PC-9 (cell line): ENCODE results near the gene TMEM119. TPM values are rescaled to one million over a fixed set of nuclear protein-coding genes. Genes with fewer than 3 reads are reported as not detected.

Experiments
- BruUV-seq: library from RNA; stranded (reverse); fragments of 400-500 nt; replicated peaks from 2 replicates; lab custom pipeline; 2021; lab: Mats Ljungman, UMichigan
- CTCF ChIA-PET: fragments of 300-600 bp; sonication (Branson Sonifier 250); formaldehyde crosslinking; loops from one replicate; lab custom pipeline; 2022; ENCODE audit warnings: antibody characterized with exemption; lab: Charles Lee
- POLR2A ChIA-PET: fragments of 300-600 bp; sonication (Branson Sonifier 250); formaldehyde crosslinking; loops from one replicate; lab custom pipeline; 2022; ENCODE audit warnings: antibody characterized with exemption; ENCODE audit not compliant: unreplicated experiment; lab: Charles Lee
- DNase-seq, 2 experiments: peaks; one replicate each; pipeline versions ENCODE4 v3.0.0 to v3.0.0-alpha.2; 2015 to 2022; ENCODE audit warnings: mixed read lengths in 1 of 2
- H2AFZ ChIP-seq: fragments of 200-600 bp; sonication (generic); 2 replicates; pipeline ENCODE4 v1.8.1; 2017; ENCODE audit warnings: antibody characterized with exemption
- H3F3A ChIP-seq: fragments of 200-600 bp; sonication (generic); 2 replicates; pipeline ENCODE4 v1.8.1; 2017; ENCODE audit warnings: antibody characterized with exemption, mild to moderate bottlenecking, low read depth; ENCODE audit not compliant: insufficient read depth
- H3K27ac ChIP-seq: fragments of 200-600 bp; sonication (generic); 2 replicates; pipeline ENCODE4 v1.6.1; 2016; ENCODE audit warnings: mixed run types
- H3K27me3 ChIP-seq: fragments of 200-600 bp; sonication (generic); 2 replicates; pipeline ENCODE4 v1.6.1; 2016; ENCODE audit warnings: low read depth, mixed run types; ENCODE audit not compliant: insufficient read depth
- H3K36me3 ChIP-seq: fragments of 200-600 bp; sonication (generic); 2 replicates; pipeline ENCODE4 v1.6.1; 2016; ENCODE audit warnings: low read depth, mixed run types
- H3K4me1 ChIP-seq: fragments of 200-600 bp; sonication (generic); replicated peaks from 2 replicates; pipeline ENCODE4 v1.6.1; 2016; ENCODE audit warnings: mixed run types; ENCODE audit not compliant: insufficient read depth
- H3K4me2 ChIP-seq: fragments of 200-600 bp; sonication (generic); 2 replicates; pipeline ENCODE4 v1.6.1; 2017; ENCODE audit warnings: mixed run types
- H3K4me3 ChIP-seq: fragments of 200-600 bp; sonication (generic); 2 replicates; pipeline ENCODE4 v1.6.1; 2016; ENCODE audit warnings: mixed run types
- H3K79me2 ChIP-seq: fragments of 200-600 bp; sonication (generic); 2 replicates; pipeline ENCODE4 v1.6.1; 2017; ENCODE audit warnings: low read depth, mixed run types
- H3K9me2 ChIP-seq: fragments of 200-600 bp; sonication (generic); 2 replicates; pipeline ENCODE4 v1.8.1; 2017; ENCODE audit warnings: mild to moderate bottlenecking; ENCODE audit not compliant: insufficient read depth
- H3K9me3 ChIP-seq: fragments of 200-600 bp; sonication (generic); 2 replicates; pipeline ENCODE4 v1.8.1; 2016; ENCODE audit warnings: low read depth; ENCODE audit not compliant: insufficient read depth
- H4K20me1 ChIP-seq: fragments of 200-600 bp; sonication (generic); 2 replicates; pipeline ENCODE4 v1.8.1; 2017; ENCODE audit not compliant: insufficient read depth
- CTCF ChIP-seq: fragments of 200-600 bp; sonication (generic); conservative IDR thresholded peaks from 2 replicates; pipeline ENCODE4 v1.6.1; 2017; ENCODE audit warnings: mixed run types, antibody characterized with exemption, mild to moderate bottlenecking, moderate library complexity
- EZH2 ChIP-seq: fragments of 200-600 bp; sonication (generic); IDR thresholded peaks from 2 replicates; pipeline ENCODE4 v1.8.0; 2017; ENCODE audit warnings: antibody characterized with exemption, low read depth
- intact Hi-C: fragments of 100-400 bp; cut with micrococcal nuclease; formaldehyde crosslinking; loops from one replicate; pipeline ENCODE4 v1.10.0; 2022; ENCODE audit not compliant: unreplicated experiment
- total RNA-seq: library from RNA; stranded (reverse); gene quantifications from 2 replicates; pipeline ENCODE4 v1.2.3, GENCODE V29; 2021

Gene TMEM119
- total RNA-seq, 1 experiment from 2014 or later = not detected

GRCh38 chr12:108582978-108583770 is 14.7 kb downstream of the TMEM119 start:
- H3K4me1 ChIP-seq = no peaks in the 10 kb centered on the region
- BruUV-seq = no TSS peak

GRCh38 chr12:108582509-108582908 is 15.4 kb downstream of the TMEM119 start:
- POLR2A ChIA-PET = no interaction called here
- no TSS peak for BruUV-seq

More at GRCh38 chr12:108582978-108583770, 14.7 kb downstream of the TMEM119 start:
- POLR2A ChIA-PET = no interaction called here
- Histone ChIP-seq H3F3A (no peaks in the 10 kb centered on the region), H3K4me3 (no peak overlapping the region), H3K9me2 (no peaks in the 10 kb centered on the region), H3K9me3 (no peaks in the 10 kb centered on the region), H3K27ac (no peak overlapping the region), H2AFZ (no peak overlapping the region), H3K36me3 (no peaks in the 10 kb centered on the region), H3K79me2 (no peaks in the 10 kb centered on the region), H3K4me2 (no peak overlapping the region), H4K20me1 (no peaks in the 10 kb centered on the region), H3K27me3 (peaks cover 14% of the 10 kb centered on the region; the same call in 1 of the 2 replicates)
- CTCF ChIA-PET = no interaction called here
- TF ChIP-seq EZH2 (no peak), CTCF (no peak)
- intact Hi-C loops = no loop called here
- DNase-seq = no peak

More at GRCh38 chr12:108582509-108582908, 15.4 kb downstream of the TMEM119 start:
- no peak overlapping the region for H3K4me3 ChIP-seq
- H3K4me2 ChIP-seq = no peak overlapping the region
- TF ChIP-seq CTCF = no peak
- no peak for TF ChIP-seq EZH2
- H4K20me1 ChIP-seq = no peaks in the 10 kb centered on the region
- no peaks in the 10 kb centered on the region for H3K9me2 ChIP-seq
- H2AFZ ChIP-seq = no peak overlapping the region
- H3F3A ChIP-seq = no peaks in the 10 kb centered on the region
- no peaks in the 10 kb centered on the region for H3K4me1 ChIP-seq
- intact Hi-C loops = no loop called here
- no peak overlapping the region for H3K27ac ChIP-seq
- H3K36me3 ChIP-seq = no peaks in the 10 kb centered on the region
- no peak for DNase-seq
- H3K27me3 ChIP-seq = peaks cover 14% of the 10 kb centered on the region; the same call in 1 of the 2 replicates
- H3K9me3 ChIP-seq = no peaks in the 10 kb centered on the region
- CTCF ChIA-PET = no interaction called here
- H3K79me2 ChIP-seq = no peaks in the 10 kb centered on the region
